Uterus (tissue), 2 donors: ENCODE measurements around the gene FHOD1.

Experiments
- POLR2A ChIP-seq, 2 donors: fragments of 450-650 bp; IDR thresholded peaks; one replicate each; pipeline ENCODE4 v1.6.1; 2016; ENCODE audit warnings: antibody characterized with exemption in 2 of 2, mild to moderate bottlenecking in 1 of 2, moderate library complexity in 1 of 2
- TF ChIP-seq, protein P1 (sequence below), 4 experiments: fragments of 200-600 bp in 2 of 4; fragments of 450-650 bp in 2 of 4; sonication (generic) in 2 of 4; IDR thresholded peaks; one replicate each; pipeline ENCODE4 v1.5.1; 2016 to 2019; ENCODE audit warnings: antibody characterized with exemption in 4 of 4, mild to moderate bottlenecking in 2 of 4, moderate library complexity in 1 of 4

DNA sequence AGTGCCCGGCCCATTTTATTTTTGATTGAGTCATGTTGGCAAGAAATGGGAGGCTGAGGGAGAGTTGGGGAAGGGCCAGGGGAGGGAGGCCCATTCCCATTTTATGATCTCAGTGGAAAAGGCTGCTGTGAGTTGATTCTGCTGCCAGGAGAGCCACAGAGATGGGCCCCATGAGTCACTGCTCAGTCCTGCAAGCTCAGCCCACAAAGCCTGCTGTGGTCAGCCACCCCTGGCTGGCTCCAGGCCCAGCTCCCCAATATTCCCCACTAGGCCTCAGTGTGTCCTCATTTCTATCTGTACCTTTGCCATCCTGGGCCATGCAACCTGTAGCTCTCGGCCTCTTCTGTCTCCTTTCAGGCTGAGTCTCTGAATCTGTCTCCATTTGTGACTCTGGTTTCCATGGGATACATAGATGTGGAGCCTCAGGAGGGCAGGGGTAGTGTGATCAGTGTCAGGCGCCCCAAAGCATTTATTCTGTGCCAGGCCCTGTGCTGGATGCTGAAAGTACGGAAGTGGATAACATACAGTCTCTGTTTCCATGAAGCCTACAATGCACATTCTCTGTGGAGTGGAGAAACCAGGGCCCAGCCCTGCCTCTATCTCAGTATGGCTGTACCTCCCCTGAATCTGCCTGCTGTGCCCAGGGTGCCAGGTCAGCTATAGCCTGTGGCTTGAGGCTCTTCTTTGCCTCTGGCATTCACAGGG, 30.2 kb upstream of the FHOD1 start:
- TF ChIP-seq, protein P1, sequence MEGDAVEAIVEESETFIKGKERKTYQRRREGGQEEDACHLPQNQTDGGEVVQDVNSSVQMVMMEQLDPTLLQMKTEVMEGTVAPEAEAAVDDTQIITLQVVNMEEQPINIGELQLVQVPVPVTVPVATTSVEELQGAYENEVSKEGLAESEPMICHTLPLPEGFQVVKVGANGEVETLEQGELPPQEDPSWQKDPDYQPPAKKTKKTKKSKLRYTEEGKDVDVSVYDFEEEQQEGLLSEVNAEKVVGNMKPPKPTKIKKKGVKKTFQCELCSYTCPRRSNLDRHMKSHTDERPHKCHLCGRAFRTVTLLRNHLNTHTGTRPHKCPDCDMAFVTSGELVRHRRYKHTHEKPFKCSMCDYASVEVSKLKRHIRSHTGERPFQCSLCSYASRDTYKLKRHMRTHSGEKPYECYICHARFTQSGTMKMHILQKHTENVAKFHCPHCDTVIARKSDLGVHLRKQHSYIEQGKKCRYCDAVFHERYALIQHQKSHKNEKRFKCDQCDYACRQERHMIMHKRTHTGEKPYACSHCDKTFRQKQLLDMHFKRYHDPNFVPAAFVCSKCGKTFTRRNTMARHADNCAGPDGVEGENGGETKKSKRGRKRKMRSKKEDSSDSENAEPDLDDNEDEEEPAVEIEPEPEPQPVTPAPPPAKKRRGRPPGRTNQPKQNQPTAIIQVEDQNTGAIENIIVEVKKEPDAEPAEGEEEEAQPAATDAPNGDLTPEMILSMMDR (IDR thresholded peaks at IDR 0.05), result no peak
- no peak for TF ChIP-seq POLR2A (IDR thresholded peaks at IDR 0.05)
